K562 (cell line): ENCODE data around the gene HKDC1. TPM values are rescaled to one million over a fixed set of nuclear protein-coding genes. Genes with fewer than 3 reads are reported as not detected.

Experiments used
- NFYB ChIP-seq: IDR thresholded peaks from 2 replicates; pipeline ENCODE4 v1.6.1; 2011; ENCODE audit warnings: mild to moderate bottlenecking, moderate library complexity; ENCODE audit not compliant: insufficient read length; ENCODE audit errors: extremely low read depth
- ZBTB11 ChIP-seq, 3 experiments: fragments of 200-800 bp in 1 of 3; fragments of 250-450 bp in 1 of 3; fragments of 450-650 bp in 1 of 3; sonication (Bioruptor Pico) in 1 of 3; sonication (Bioruptor generic) in 1 of 3; formaldehyde crosslinking in 1 of 3; IDR thresholded peaks; 2 replicates each; pipeline versions ENCODE4 v1.6.1 to v1.8.0; 2016 to 2022; ENCODE audit warnings: mild to moderate bottlenecking in 2 of 3, missing genetic modification characterization in 2 of 3, missing compliant biosample characterization in 1 of 3, moderate library complexity in 1 of 3
- ZNF518B ChIP-seq: fragments of 250-450 bp; sonication (Bioruptor Pico); IDR thresholded peaks from 2 replicates; pipeline ENCODE4 v1.5.0; 2021; ENCODE audit warnings: mild to moderate bottlenecking, moderate library complexity
- polyA plus RNA-seq, 8 experiments: library from polyadenylated mRNA; depleted of rRNA in 4 of 8; stranded (reverse) in 5 of 8; unstranded in 3 of 8; fragments of >200 nt; fragmentation: Nextera tagmentation in 2 of 8; fragmentation: Illumina TruSeq in 1 of 8; extraction: Ambion mirVana in 2 of 8; extraction: Trizol in 1 of 8; gene quantifications; 2 replicates each; pipeline versions ENCODE4 v1.2.1 to v1.2.3, GENCODE V29; 2011 to 2014; ENCODE audit warnings: inconsistent platforms in 1 of 8, missing spikeins in 1 of 8
- total RNA-seq, 7 experiments: library from RNA; depleted of rRNA in 6 of 7; stranded (reverse); fragments of >200 nt in 6 of 7; fragmentation: Illumina TruSeq in 2 of 7; extraction: Trizol in 2 of 7; gene quantifications; 2 replicates each; pipeline versions ENCODE4 v1.2.1 to v1.2.3, GENCODE V29; 2011 to 2021; ENCODE audit warnings: low replicate concordance in 1 of 7

The HKDC1 gene
- total and polyA plus RNA-seq, 9 of the 15 experiments (the other 6 are each of a cell fraction or from before 2014, with no cell fraction given), result 0.04 to 0.22 (median 0.11) TPM; not detected in 5

- TF ChIP-seq ZBTB11 (CRISPR knock-in tag; IDR thresholded peaks at IDR 0.05), result no peak
- TF ChIP-seq ZNF518B, result no peak
- no peak for TF ChIP-seq NFYB
- TF ChIP-seq, all 486 proteins: peak for 0
Measured at GRCh38 chr10:69246581-69247312, 26.6 kb downstream of the HKDC1 start (continued).
